SKM-1 (cell line): ENCODE data around the gene ELAPOR1.

Experiments used
- DNase-seq: peaks from one replicate; lab custom pipeline; 2025; ENCODE audit not compliant: unreplicated experiment; lab: John Stamatoyannopoulos, UW

The ELAPOR1 gene

DNA sequence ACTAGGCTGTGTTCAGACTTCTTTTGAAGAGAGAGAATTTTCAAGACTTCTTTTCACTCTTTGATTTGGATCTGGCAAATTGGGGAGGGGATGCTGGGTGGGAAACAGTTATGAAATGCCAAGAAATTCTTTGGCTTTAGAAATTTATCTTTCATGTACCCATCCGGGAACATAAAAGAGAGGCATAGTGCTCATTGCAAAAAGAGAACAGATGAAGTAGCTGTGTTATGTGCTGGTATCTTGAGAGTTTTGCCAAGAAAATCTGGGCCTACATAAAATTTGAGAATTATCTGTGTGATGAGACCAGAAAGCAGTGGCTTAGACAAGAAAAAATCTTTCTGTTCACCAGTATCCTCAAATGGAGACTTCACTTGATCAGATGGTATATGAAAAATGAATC, 19.0 kb upstream of the ELAPOR1 start:
- no peak for DNase-seq

DNA sequence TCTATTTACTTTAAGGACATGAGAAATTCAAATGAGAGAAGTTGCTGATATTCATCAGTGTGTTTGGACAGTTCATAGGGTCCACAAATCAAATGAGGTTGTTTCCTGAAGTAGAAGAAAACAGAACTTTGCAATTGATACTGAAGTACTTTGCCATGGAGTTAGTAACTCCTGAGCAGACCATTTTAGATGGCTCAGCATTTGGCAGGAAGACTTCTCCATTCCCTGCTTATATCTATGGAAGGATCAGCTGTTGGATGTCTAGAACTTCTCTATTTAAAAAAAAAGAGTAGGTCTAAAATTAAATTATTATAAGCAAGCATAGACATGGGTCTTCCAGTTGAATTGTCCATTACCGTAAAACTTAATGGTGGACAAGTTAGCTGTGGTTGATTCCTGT, 18.3 kb upstream of the ELAPOR1 start:
- no peak for DNase-seq

DNA sequence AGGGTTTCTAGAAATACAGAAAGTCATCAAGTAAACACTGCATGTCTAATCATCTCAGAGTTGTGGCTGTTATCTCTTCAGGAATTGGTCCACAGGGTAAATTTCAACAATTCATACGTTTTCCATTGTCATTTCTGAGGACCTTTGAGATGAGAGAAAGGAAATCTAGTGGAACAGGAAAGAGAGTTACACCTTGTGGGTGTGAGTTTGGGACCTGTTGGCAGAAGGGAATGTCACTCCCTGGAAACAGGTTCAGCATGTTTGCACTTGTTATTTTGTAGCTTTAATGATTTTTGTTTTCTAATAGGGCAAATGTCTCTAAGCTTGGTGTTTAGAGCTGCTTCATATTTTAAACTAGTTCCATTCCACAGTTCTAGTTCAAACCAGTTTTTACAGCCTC, 17.8 kb upstream of the ELAPOR1 start:
- DNase-seq = no peak

DNA sequence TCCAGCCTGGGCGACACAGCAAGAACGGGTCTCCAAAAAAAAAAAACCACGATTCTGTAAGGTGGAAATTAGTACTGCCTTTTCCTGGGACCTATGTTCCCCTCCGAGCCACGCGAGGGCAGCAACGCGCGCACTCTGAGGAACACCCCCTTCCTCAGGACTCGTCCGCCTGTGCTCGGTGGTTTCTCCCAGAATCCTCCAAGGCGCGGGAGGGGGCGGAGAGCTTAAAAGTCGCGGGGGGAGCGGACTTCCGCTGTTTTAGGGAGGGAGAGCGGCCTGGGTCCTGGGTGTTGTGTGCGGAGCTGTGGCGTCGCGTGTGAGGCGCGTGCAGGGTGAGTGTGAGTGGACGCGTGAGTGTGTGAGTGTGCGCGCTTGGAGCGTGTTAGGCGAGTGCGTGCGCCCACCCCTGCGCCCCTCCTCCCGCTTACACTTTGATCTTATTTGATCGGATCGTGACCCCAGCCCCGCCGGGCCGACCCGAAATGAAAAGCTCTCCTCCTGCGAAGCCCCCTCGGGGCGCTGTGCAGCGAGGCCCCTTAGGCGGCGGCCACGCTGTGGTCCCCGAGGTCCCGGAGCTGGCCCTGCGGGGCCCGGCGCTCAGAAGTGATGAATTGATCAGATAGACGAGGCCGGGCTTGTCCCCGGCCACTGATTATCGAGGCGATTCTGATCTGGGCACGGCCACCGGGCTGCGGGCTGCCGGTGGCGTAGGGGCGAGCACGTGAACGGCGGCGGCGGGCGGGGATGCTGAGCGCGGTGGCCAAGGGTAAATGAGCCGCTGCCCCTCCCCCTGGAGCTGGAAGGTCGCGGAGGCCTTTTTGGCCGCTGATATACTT, 13.8 kb upstream of the ELAPOR1 start:
- DNase-seq = peak; percentile 92

DNA sequence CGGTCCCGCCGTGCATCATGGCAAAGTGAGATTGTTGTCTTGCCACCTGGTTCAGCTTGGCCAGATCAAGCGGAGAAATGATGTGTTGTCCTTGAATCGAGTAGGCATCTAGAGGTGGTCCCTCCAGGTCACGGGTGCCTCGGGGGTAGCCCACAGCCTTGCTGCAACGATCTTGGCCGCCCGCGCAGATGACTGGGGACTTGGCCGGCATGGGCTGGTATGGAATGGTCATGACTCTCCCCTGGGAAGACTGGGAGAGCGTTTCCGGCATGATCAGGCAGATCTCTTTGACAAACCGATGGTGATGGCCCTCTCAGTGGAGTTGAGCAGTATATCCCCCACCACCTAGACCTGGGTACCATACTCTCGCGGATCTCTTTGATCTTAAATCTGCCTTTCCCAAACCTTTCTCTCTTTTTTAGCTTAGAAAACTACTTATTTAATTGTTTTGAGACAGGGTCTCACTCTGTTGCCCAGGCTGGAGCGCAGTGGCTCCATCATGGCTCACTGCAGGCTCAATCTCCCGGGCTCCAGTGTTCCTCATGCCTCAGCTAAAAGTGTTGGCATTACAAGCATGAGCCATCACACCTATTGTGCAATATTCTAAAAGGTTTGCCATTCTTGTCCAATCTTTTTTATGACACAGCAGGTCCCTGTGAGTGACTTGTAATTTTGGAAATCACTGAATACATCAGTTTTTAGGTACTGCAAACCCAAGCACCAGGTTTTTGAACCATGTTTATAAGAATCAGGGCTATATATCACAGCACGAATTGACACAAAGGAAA, 9.4 kb upstream of the ELAPOR1 start:
- no peak for DNase-seq

DNA sequence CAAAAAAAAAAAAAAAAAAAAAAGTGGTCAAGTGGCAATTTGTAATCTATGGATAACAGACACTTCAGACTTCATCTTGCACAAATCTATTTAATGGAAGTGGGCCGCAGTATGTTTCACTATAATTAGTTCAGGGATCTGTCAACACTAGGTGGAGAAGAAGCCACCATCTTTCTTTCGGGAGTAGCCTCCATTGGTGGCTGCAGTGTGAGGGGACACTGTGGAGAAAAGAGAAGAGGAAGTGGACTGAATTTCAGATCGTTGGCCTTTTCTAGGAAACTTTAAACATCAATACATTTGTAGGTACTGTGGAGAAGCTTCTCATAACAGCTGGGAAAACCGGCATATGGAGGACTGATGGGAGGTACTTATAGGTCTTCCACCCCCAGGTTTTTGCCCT, 8.0 kb upstream of the ELAPOR1 start:
- DNase-seq = no peak

DNA sequence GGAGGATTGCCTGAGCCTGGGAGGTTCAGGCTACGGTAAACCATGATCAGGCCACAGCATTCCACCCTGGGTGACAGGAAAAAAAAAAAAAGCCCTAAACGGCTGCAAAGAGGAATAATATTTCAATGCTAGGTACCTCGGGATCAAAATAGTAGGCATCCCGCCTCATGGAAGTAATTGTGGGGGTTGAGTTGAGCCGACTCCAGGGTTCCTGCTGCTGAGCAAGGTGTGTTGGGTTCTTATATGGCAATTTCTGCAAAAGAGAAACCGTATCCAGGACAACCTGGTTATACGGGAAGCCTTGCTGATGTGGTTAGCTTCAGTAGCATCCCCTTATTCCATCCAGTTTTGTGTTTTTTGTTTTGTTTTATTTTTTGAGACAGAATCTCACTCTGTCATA, 6.1 kb upstream of the ELAPOR1 start:
- DNase-seq = no peak

DNA sequence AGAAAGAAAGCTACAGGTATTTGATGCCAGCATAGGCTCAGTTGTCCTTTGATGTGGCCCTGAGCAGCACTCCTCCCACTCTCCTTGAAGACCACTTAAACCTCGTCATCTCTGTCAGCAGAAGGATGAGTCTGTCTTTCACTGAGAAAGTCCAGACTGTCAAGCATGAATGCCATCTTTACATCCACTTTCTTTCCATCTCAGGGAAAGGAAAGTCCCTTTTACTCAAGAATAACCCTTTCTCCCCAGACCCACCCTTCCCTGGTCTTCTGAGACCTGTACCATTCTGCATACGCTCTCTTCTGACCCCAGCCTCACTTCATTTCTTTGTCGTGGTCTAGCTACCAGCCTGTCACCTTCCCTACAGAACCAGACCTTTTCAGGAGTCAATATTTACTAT, 4.0 kb upstream of the ELAPOR1 start:
- DNase-seq = no peak

DNA sequence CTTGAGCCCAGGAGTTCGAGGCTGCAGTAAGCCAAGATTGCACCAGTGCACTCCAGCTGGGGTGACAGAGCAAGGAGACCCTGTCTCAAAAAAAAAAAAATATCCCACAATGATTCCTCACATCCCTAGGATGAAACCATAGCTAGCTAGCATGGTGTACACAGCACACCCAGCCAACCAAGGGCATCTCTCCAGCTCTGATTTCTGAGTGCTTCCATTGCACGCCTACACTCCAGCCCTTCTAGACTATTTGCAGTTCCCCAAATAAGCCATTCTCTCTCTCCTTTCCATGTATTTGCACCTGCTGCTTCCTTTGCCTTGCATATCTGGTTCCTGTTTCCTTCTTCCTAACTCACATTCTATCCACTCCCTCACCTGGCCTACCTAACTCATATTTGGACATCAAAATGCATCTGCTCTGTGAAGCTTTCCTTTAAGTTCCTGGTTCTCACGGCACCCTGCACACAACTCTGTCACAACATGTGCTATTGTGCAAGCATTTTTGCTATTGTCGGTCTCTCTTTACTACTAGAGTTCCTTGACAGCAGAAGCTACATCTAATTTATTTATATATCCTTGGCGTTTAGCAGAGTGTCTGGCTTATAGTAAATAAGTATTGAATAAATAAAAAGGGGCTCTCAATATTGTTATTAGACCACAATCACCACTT, 2.4 kb upstream of the ELAPOR1 start:
- DNase-seq = peak; percentile 77

DNA sequence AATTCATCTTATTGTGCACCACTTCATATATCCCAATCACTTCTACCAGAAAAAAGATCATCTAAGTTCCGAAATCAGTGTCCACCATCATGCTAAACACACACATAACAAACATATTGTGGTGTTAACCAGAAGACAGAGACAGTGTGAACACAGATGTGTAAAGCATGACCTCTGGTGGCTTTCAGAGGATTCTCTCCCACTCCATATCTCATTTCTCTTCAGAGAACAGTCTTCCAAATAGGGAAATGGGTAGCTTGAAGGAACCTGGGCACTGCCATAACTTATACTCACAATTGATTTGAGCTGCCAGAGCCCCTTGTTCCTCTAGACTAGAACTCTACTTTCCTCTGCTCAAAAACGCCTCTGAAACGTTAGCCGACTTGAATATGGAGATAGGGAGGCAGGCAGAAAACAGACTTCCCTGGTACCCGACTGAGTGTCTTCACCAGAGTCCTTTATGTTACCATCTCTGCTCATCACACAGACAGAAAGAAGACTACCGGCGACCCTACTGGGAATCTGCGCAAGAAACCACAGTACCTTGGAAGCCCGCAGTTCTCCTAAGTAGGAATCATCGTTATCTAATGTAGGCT, 1.8 kb upstream of the ELAPOR1 start:
- no peak for DNase-seq

DNA sequence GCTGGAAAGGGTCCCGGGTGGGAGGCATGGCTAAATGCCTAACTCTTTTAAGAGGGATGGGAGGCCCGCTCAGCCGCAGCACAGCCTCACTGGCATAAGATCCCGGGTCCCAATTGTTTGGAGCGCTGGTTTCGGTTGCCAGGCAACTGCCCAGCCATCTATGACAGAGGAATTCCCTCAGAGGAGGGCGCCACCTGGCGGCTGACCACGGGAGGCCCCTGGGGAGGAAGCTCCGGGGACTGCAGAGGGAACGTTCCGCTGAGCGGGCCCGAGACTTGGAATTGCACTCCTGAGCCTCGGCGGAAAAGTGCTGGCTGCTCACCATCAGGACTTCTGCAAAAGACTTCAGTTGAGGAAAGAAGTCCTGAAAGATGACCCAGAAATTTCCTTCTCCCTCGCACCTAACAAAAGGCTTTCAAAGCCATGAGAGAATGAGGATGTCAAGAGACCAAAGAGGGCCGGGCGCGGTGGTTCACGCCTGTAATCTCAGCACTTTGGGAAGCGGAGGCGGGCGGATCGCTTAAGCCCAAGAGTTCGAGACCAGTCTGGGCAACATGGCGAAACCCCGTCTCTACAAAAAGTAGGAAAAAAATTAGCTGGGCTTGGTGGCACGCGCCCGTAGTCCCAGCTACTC, 1.1 kb upstream of the ELAPOR1 start:
- peak; percentile 66 for DNase-seq

DNA sequence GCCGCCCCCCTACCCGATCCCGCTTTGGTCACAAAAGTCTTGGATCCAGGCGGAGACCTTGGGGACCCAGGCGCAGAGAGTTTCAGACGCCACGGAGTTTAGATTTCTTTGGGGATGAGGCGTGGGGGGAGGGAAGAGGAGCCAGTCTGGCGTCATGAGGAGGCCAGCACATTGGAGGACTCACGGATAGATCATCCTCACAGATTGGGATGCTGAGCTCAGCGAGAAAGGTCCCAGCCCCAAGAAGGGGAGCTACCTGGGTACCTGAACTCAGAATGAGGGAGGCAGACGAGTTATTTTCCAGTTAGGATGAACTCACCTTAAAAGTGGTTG, 393 bp downstream of the ELAPOR1 start:
- no peak for DNase-seq

DNA sequence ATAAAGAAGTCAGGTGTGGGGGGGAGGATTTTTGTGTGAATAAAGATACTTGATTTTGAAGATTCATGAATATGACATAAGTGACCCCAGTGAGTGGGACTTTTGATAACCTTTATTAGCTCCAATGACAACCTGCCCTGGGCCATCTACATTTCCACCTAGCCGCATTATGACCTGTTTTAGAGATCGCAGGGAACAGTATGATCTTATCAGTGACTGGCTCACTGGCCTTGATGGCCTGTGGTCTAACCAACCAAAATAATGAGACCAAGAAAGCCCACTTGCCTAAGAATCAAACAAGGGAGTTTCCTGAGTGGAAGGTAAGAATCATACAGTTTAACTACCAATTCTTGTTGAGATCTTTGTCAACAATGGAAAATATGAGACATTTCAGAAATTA, 1.8 kb downstream of the ELAPOR1 start:
- DNase-seq = no peak

DNA sequence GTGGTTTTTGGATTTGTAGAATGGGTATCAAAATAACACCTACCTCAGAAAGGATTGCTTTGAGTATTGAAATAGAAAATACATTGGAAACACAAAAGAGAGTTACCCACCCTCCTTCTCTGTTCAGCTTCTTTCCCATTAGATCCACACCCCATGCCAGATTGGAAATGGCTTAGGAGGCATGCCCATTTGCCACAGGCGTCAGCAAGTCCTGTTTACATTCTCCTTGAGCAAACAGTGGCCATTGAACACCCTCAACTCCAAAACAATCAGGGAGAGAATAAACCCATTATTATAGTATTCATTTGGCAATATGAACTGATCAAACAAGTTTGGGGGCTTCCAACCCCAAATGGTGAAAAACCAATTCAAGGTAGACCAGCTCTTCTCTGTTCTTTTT, 2.4 kb downstream of the ELAPOR1 start:
- no peak for DNase-seq

DNA sequence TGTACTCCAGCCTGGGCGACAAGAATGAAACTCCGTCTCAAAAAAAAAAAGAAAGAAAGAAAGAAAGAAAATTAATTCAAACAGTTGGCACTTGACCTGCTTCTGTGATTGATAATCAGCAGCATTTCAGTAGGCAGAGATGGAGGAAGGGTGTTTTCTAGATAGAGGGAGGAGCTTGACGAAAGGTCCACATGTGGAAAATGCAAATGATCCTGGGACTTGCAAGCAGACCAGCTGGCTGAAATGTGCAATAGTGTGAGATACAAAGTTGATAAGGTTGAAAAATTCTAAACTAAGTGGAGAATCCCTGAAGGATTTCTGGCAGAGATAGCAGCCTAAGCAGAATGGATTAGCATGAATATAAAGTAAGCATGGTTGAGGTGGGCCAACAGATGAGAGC, 4.2 kb downstream of the ELAPOR1 start:
- no peak for DNase-seq

DNA sequence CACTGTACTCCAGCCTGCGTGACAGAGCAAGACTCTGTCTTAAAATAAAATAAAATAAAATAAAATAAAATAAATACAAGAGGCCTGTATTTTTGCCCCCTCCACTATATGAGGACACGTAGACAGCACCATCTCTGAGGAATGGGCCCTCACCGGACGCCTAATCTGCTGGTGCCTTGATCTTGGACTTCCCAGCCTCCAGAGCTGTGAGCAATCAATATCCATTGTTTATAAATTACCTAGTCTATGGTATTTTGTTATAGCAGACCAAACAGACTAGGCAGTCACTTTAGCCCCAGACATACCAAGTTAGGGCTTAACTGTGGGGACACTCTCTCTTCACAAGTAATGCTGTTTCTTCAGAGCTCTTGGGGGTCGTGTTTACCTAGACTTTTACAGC, 6.4 kb downstream of the ELAPOR1 start:
- no peak for DNase-seq

DNA sequence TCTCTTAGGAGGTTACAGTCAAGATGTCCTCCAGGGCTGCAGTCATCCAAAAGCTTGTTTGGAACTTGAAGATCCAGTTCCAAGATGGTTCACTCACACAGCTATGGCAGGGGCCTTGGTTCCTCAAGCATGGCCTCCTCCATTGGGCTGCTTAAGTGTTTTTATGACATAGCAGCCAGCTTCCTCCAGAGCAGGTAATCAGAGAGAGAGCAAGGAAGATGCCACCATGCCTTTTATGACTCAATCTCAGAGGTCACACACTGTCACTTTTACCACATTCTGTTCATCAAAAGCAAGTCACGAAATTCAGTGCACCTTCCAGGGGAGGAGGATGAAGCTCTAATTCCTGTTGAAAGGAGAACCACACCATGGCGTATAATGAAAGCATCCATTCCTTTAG, 17.1 kb downstream of the ELAPOR1 start:
- no peak for DNase-seq

DNA sequence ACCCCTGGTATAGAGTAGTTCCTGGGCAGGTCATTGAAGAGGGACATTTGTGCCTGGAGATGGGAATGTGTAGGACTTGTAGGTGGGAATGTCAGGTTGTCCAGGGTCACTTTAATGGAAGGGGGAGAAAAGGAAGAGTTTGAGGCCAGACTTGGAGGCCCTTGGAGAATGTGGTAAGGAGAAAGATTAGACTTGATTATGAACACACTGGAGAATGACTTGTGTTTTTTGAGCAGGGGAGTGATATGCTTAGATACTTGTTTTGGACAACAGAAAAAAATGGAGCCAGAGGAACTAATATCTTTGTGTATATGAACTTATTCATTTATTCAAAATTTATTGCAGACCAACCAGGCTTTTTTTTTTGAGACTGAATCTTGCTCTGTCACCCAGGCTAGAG, 17.9 kb downstream of the ELAPOR1 start:
- DNase-seq = no peak

DNA sequence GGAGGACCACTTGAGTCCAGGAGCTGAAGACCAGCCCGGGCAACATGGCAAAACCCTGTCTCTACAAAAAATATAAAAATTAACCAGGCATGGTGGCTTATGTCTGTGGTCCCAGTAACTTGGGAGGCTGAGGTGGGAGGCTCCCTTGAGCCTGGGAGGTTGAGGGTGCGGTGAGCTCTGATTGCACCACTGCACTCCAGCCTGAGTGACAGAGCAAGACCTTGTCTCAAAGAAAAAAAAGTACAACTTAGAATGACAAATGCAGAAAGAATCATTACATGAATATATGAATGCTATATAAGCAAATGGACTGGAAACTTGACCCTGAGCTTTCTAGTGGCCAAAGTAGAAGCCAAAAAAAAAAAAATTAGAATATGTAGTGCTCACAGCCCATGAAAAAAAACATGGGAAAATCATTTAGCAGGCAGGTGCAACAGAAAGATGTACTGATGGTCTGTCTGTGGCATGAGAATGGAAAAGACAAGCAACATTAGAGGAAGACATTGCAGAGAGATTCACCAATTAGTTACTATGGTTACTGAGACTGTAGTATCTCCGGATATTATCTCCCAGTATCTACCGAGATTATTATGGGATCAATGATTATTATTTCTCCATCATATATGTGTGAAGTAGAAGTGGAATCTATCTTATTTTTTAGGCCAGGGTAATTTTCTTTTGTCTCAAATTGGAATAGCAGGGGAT, 19.2 kb downstream of the ELAPOR1 start:
- no peak for DNase-seq

DNA sequence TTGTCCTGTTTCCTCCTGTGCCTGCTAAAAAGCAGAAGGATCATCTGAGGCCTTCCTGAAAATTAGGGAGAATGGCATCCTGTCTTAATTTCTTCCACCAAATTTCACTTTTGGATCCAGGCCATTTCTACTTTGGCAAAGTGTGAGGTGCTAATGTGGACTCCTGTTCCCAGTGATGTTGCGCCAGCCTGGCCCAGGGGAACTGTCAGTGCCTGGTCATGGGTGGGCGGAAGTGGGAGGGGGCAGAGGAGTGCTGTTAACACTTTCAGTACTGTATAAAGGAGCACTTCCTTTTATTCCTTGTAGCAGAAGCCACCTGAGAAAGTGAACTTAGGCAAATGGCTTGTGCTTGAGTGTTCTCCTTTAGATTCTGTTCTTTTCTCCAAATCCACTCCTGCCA, 19.9 kb downstream of the ELAPOR1 start:
- peak; percentile 52 for DNase-seq

DNA sequence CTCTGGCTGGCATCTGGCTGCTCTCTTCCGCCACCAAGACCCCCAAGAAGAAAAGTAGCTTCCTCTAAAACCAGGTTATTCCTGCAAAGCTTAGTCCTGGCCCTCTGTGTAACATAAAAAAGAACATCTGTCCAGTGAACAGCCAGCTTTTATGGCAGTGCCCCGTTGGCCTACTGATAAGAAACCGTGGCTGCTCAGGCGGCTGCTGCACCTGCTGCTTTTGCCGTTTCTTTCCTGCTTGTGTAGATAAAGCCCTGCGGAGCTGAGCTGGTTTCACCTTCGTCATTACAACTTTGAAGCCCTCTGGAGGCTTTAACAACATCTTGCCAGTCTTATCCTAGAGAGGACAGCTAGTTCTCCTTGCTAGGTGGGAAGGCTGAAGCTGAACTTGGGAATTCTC, 20.5 kb downstream of the ELAPOR1 start:
- no peak for DNase-seq
